Measurements from ENCODE around the gene ZNF280C.
A peak's percentile ranks its signal among the peaks of the same experiment; 100 is the strongest.

Gene ZNF280C

GRCh38 chrX:130268449-130269170 is at the start of gene ZNF280C:
ZNF280C (minus strand) TSS chrX:130268899; CDS start chrX:130260449, 8,450 bp downstream.
- peak; percentile 27 for TF ChIP-seq CTCF (IDR thresholded peaks at IDR 0.05; ENCODE audit: low read length, missing control alignments)
- peak; percentile 94 for DNase-seq (ENCODE audit: low read depth)

GRCh38 chrX:130304587-130305368 is 36.1 kb upstream of the ZNF280C start:
- H3K4me3 ChIP-seq (replicated peaks; ENCODE audit: low read depth, low read length): no peak overlapping the region
- no peak for TF ChIP-seq CTCF (IDR thresholded peaks at IDR 0.05; ENCODE audit: low read length, missing control alignments)
- DNase-seq (ENCODE audit: low read depth): no peak

More at GRCh38 chrX:130268449-130269170, at the start of gene ZNF280C:
- peak within 1 kb of the TSS; percentile 74 for H3K4me3 ChIP-seq (replicated peaks; ENCODE audit: low read depth, low read length)

- no peak overlapping the region for H3K4me3 ChIP-seq (replicated peaks; ENCODE audit: low read depth, low read length)
- no peak for TF ChIP-seq CTCF (IDR thresholded peaks at IDR 0.05; ENCODE audit: low read length, missing control alignments)
- no peak for DNase-seq (ENCODE audit: low read depth)
Observed at GRCh38 chrX:130301977-130302376, 33.3 kb upstream of the ZNF280C start.

- TF ChIP-seq CTCF (IDR thresholded peaks at IDR 0.05; ENCODE audit: low read length, missing control alignments): no peak
- DNase-seq (ENCODE audit: low read depth): no peak
- no peak overlapping the region for H3K4me3 ChIP-seq (replicated peaks; ENCODE audit: low read depth, low read length)
Observed at GRCh38 chrX:130301405-130301804, 32.7 kb upstream of the ZNF280C start.

GRCh38 chrX:130300010-130300282 is 31.2 kb upstream of the ZNF280C start:
- H3K4me3 ChIP-seq (replicated peaks; ENCODE audit: low read depth, low read length): no peak overlapping the region
- no peak for TF ChIP-seq CTCF (IDR thresholded peaks at IDR 0.05; ENCODE audit: low read length, missing control alignments)
- DNase-seq (ENCODE audit: low read depth): no peak

- no peak for DNase-seq (ENCODE audit: low read depth)
- H3K4me3 ChIP-seq (replicated peaks; ENCODE audit: low read depth, low read length): no peak overlapping the region
- no peak for TF ChIP-seq CTCF (IDR thresholded peaks at IDR 0.05; ENCODE audit: low read length, missing control alignments)
Observed at GRCh38 chrX:130299279-130300009, 30.7 kb upstream of the ZNF280C start.

All from fibroblast of pulmonary artery (primary cell).